ENCODE results near the gene ARHGAP8. TPM values are rescaled to one million over a fixed set of nuclear protein-coding genes. Genes with fewer than 3 reads are reported as not detected.

ARHGAP8 gene
- polyA plus RNA-seq, 3 donors, result 0.03 TPM; not detected in 2

DNA sequence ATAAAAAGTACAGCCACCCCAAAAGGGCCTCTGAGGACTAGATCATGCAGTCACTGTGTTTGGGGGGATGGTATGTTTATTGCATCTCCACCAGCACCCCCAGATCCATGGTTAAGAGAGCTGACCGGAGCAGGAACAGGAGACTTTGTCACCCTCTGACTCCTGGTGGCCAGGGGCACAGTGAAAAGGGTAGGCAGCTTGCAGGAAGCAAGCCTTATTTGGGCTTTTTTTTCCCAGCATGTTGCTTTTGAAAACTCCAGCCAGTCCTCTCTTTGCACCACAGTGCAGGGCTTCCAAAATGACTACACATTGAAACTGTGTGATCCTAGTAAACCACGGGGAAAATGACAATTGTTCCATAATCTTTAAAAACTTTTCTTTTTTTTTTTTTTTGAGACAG is 29.8 kb upstream of the ARHGAP8 start:
- Mint-ChIP-seq H3K9me3 (no peaks in the 10 kb centered on the region), H3K36me3 (no peaks in the 10 kb centered on the region), H3K27me3 (ENCODE audit: low read depth in 3 of 3) (peaks cover 0 to 6% (median 2%) of the 10 kb centered on the region in 3 donors), H3K4me3 (no peak overlapping the region), H3K27ac (no peak overlapping the region), H3K4me1 (no peaks in the 10 kb centered on the region)
- Histone ChIP-seq H3K79me2 (ENCODE audit: insufficient read depth, low read length) (no peaks in the 10 kb centered on the region), H3K9me3 (replicated peaks in 1 of 2; ENCODE audit: control insufficient read depth in 1 of 2, insufficient read depth in 1 of 2, low read length in 2 of 2) (no peaks in the 10 kb centered on the region), H3K9ac (ENCODE audit: insufficient read depth, low read length, poor library complexity, severe bottlenecking) (no peak overlapping the region), H3K4me3 (replicated peaks in 1 of 3; ENCODE audit: low read depth in 2 of 3, low read length in 3 of 3) (no peak overlapping the region), H3K27me3 (ENCODE audit: control insufficient read depth in 2 of 2, insufficient read depth in 2 of 2, low read length in 2 of 2) (no peaks in the 10 kb centered on the region), H3K4me2 (replicated peaks; ENCODE audit: extremely low read depth, low read length, poor library complexity, severe bottlenecking) (no peak overlapping the region), H3K4me1 (ENCODE audit: control insufficient read depth in 1 of 2, insufficient read depth in 2 of 2, low read length in 2 of 2) (no peaks in the 10 kb centered on the region), H3K27ac (ENCODE audit: low read depth in 1 of 2, low read length in 2 of 2) (no peak overlapping the region), H3K36me3 (replicated peaks in 1 of 2; ENCODE audit: control insufficient read depth in 1 of 2, insufficient read depth in 2 of 2, low read length in 2 of 2) (no peaks in the 10 kb centered on the region), H4K20me1 (ENCODE audit: insufficient read depth, low read length) (no peaks in the 10 kb centered on the region), H2AFZ (ENCODE audit: insufficient read depth, low read depth, low read length, poor library complexity, severe bottlenecking) (no peak overlapping the region)
- no peak for DNase-seq
- intact Hi-C loops (cut with micrococcal nuclease), result no loop called here
- WGBS (ENCODE audit: insufficient coverage), result 100% methylated on average over 2 of the region's 2 CpGs
- TF ChIP-seq, protein P1, sequence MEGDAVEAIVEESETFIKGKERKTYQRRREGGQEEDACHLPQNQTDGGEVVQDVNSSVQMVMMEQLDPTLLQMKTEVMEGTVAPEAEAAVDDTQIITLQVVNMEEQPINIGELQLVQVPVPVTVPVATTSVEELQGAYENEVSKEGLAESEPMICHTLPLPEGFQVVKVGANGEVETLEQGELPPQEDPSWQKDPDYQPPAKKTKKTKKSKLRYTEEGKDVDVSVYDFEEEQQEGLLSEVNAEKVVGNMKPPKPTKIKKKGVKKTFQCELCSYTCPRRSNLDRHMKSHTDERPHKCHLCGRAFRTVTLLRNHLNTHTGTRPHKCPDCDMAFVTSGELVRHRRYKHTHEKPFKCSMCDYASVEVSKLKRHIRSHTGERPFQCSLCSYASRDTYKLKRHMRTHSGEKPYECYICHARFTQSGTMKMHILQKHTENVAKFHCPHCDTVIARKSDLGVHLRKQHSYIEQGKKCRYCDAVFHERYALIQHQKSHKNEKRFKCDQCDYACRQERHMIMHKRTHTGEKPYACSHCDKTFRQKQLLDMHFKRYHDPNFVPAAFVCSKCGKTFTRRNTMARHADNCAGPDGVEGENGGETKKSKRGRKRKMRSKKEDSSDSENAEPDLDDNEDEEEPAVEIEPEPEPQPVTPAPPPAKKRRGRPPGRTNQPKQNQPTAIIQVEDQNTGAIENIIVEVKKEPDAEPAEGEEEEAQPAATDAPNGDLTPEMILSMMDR (IDR thresholded peaks at IDR 0.05), result no peak

DNA sequence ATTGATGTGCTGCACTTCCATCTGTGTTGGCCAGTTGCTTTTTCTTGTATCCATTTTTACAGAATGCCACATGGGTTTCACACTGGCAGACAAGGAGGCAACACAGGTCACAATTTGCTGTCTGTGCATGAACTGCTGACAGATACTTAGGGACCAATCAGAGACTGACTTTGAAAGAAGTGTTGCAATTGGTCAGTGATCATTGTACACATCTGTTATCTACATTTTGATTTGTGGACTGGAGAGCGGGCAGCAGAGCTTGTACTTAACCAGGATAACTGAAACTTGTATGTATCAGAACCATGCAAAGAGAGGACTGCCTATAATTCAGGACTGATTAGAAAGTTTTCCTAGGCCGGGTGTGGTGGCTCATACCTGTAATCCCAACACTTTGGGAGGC is 28.6 kb upstream of the ARHGAP8 start:
- H3K36me3 ChIP-seq (replicated peaks in 1 of 2; ENCODE audit: control insufficient read depth in 1 of 2, insufficient read depth in 2 of 2, low read length in 2 of 2), result no peaks in the 10 kb centered on the region

More for the DNA sequence above, 28.6 kb upstream of the ARHGAP8 start:
- H3K27me3 Mint-ChIP-seq (ENCODE audit: low read depth in 3 of 3), result peaks cover 0 to 6% (median 5%) of the 10 kb centered on the region in 3 donors
- Histone ChIP-seq H3K27me3 (ENCODE audit: control insufficient read depth in 2 of 2, insufficient read depth in 2 of 2, low read length in 2 of 2) (no peaks in the 10 kb centered on the region), H3K4me2 (replicated peaks; ENCODE audit: extremely low read depth, low read length, poor library complexity, severe bottlenecking) (no peak overlapping the region), H3K27ac (ENCODE audit: low read depth in 1 of 2, low read length in 2 of 2) (no peak overlapping the region), H3K4me1 (ENCODE audit: control insufficient read depth in 1 of 2, insufficient read depth in 2 of 2, low read length in 2 of 2) (peaks cover 1 to 2% of the 10 kb centered on the region in 2 donors), H2AFZ (ENCODE audit: insufficient read depth, low read depth, low read length, poor library complexity, severe bottlenecking) (no peak overlapping the region), H3K4me3 (replicated peaks in 1 of 3; ENCODE audit: low read depth in 2 of 3, low read length in 3 of 3) (no peak overlapping the region), H3K79me2 (ENCODE audit: insufficient read depth, low read length) (no peaks in the 10 kb centered on the region), H3K9me3 (replicated peaks in 1 of 2; ENCODE audit: control insufficient read depth in 1 of 2, insufficient read depth in 1 of 2, low read length in 2 of 2) (no peaks in the 10 kb centered on the region), H3K9ac (ENCODE audit: insufficient read depth, low read length, poor library complexity, severe bottlenecking) (no peak overlapping the region), H4K20me1 (ENCODE audit: insufficient read depth, low read length) (no peaks in the 10 kb centered on the region)
- no peak overlapping the region for H3K4me3 Mint-ChIP-seq
- TF ChIP-seq, protein P1 (IDR thresholded peaks at IDR 0.05), result no peak
- DNase-seq, result no peak
- H3K36me3 Mint-ChIP-seq, result no peaks in the 10 kb centered on the region
- H3K27ac Mint-ChIP-seq, result no peak overlapping the region
- no peaks in the 10 kb centered on the region for H3K4me1 Mint-ChIP-seq
- no peaks in the 10 kb centered on the region for H3K9me3 Mint-ChIP-seq
- WGBS (ENCODE audit: insufficient coverage), result no CpG with 5 or more reads among the region's 2 CpGs
- intact Hi-C loops (cut with micrococcal nuclease), result no loop called here

Data from CD14-positive monocyte (primary cell).